AG10803 (cell line): Measurements from ENCODE around the gene TRMU.
A peak's percentile ranks its signal among the peaks of the same experiment; 100 is the strongest.

Experiments used
- DNase-seq: peaks from one replicate; pipeline ENCODE4 v3.0.0; 2010; ENCODE audit warnings: low read depth
- H3K4me3 ChIP-seq: 2 replicates; pipeline ENCODE4 v1.5.1; 2011; ENCODE audit warnings: mild to moderate bottlenecking, low read length, control low read depth
- TF ChIP-seq, protein P1 (sequence below): conservative IDR thresholded peaks from 2 replicates; pipeline ENCODE4 v1.5.1; 2011; ENCODE audit warnings: mild to moderate bottlenecking, low read length, control low read depth, inconsistent platforms

Gene TRMU

DNA sequence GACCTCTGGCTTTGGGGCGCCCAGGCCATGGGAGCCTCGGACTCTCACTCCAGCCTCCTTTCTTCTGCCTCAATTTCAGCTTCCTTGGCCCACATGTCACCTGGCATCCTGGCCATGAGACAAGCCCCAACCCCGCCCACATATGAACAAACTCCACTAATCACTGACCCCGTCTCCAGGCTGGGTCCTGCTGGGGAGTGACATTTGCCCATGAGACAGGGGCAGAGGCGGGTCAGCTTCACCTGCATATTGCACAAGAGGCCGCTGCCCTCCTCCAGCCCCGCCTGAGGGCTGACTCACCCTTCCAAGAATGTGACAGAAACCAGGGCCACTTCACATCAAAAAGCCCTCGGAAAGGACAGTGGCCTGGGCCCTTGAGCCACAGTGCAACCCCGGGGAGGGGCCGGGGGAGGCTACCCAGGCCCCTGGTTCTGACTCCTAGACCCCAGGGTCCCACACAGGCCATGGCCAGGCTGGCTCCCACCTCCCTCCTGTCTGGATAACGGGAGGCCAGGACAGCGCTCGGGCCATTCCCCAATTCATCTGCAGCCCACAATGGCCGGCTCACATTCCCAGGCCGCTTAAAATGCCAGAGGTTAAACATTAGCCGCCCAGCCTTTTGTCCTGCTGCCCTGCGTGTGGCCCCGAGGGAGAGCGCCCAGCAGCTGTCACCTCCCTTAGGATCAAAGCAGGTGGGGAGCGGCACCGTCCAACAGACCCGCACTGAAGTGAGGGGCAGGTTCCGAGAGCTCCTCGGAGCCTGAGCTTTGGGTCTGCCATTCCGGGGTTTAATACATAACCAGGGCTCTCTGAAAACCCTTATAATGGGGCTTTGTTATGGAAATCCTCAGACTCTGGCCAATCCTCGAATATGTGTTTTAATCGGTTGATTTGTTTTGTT, 42.3 kb downstream of the TRMU start:
- TF ChIP-seq, protein P1, sequence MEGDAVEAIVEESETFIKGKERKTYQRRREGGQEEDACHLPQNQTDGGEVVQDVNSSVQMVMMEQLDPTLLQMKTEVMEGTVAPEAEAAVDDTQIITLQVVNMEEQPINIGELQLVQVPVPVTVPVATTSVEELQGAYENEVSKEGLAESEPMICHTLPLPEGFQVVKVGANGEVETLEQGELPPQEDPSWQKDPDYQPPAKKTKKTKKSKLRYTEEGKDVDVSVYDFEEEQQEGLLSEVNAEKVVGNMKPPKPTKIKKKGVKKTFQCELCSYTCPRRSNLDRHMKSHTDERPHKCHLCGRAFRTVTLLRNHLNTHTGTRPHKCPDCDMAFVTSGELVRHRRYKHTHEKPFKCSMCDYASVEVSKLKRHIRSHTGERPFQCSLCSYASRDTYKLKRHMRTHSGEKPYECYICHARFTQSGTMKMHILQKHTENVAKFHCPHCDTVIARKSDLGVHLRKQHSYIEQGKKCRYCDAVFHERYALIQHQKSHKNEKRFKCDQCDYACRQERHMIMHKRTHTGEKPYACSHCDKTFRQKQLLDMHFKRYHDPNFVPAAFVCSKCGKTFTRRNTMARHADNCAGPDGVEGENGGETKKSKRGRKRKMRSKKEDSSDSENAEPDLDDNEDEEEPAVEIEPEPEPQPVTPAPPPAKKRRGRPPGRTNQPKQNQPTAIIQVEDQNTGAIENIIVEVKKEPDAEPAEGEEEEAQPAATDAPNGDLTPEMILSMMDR = no peak
- peak; percentile 22 for DNase-seq
- H3K4me3 ChIP-seq = no peak overlapping the region

DNA sequence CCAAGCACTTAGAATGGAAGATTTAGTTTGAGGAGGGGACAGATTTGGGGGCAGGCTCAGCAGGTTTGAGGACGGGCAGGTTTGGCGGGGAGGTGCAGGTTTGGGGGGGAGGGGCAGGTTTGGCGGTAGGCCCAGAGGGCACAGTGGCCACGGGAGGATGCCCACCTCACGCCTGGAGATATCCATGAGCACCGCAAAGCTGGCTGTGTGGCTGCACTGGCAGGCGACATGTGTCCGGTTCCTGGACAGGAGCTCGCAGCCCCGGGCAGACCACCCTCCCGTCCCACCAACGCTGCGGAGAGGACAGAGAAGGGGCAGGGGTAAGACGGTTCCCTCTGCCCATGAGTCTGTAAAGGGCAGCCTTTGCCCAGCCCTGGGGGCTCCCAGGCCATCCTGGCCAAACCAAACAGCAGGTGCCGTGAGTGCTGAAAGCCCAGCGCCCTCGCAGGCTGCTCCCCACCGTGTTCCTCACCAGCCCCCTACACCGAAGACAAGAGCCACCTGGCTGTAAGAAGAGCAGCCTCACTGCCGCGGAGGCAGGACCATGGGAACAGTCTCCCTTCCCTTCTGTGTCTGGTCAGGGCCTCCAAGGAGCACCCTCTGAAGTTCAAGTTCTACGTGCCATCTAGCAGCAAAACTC, 43.0 kb downstream of the TRMU start:
- TF ChIP-seq, protein P1 = no peak
- no peak overlapping the region for H3K4me3 ChIP-seq
- no peak for DNase-seq

DNA sequence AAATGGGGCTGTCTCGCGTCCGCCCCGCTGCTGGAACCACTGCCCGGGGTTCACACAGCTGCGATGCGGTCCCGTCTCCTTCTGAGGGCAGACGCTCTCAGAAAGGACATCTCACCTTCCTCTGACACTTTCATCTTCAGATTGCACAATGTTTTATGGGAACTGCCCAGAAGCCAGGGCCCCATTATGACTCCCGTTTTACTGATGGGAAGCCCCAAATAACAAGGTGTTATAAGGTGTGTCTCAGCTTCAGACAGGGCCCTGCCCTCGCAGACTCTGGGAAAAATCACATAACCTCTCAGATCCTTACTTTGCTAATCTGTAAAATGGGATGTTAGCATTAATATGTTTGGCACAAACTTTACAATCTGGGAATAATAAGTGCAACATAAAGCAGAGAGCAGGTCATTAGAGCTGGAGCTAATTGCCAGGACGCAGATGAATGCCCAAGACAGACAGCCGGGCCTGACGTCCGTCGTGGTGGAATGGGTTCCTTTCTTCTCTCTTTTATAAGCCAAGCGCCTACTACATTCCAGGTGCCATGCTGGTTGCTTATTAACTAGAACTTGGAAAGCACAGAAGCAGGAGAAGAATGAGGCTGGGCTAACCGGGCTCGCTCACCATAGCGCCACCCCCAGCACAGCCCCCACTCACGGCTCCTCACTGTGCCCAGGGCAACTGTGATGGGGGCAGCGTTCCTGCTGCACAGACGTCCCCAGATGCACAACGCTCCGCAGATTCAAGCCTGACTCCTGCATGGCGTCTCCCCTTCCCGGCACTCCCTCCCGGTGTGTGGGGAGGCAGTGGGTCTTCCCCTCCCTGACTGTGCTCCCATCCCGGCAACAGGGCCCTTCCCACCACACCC, 43.8 kb downstream of the TRMU start:
- no peak for DNase-seq
- no peak overlapping the region for H3K4me3 ChIP-seq
- TF ChIP-seq, protein P1 = no peak

DNA sequence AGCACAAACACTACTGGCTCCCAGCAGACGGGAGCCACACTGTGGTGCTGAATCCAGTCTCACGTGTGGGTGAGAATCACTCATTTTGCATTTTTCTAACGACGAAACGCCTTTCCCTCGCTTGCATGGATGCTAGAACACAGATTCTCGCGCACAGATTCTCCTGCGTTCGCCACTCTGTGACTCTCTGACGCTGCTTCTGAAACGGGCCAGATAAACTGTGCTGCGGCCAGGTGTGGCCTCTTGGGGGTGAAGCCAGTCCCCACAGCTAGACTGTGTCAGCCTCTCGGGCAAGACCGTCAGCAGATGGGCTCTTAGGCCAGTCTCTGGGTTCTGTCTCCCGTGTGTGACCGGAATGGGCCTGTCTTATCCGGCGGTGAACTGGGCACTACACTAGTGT, 44.6 kb downstream of the TRMU start:
- no peak overlapping the region for H3K4me3 ChIP-seq
- DNase-seq = no peak
- TF ChIP-seq, protein P1 = no peak

DNA sequence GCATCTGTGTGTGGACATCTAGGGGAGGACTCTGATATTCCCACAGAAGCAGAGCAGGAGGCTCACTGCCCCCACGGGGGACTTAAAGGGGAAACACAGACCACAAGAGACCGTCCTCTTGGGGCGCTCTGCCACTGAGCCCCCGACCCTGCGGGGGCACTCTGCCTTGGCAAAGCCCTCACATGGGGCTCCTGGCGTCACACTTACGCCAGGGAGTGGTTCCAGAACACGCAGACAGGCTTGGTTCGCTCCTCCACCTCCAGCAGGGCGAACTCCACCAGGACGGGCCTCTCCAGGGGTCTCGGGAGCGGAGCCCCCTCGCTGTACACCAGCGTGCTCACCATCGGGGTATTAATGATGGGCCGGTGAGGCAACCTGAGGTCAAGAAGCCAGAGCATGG, 45.1 kb downstream of the TRMU start:
- no peak for DNase-seq
- TF ChIP-seq, protein P1 = no peak
- no peak overlapping the region for H3K4me3 ChIP-seq

DNA sequence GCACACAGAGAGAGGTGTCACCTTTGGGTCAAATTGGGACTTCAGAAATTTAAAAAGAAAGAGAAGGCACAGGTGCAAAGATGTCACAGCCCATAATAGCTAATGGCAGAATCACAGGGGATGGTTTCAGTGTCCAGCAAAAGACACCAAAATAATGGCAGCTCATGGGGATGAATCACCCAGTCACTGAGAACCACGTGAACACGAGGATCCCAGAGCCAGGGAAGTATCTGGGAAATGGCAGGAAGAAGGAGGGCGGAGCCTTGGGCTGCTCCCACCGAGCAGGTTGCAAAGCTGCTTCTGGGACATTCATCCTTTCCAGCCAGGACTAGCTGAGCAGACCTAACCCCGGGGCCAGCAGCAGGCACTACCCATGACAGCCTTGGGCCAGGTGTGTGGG, 45.6 kb downstream of the TRMU start:
- H3K4me3 ChIP-seq = no peak overlapping the region
- DNase-seq = no peak
- TF ChIP-seq, protein P1 = no peak
